ENCODE results near the gene TTC3.

The TTC3 gene

DNA sequence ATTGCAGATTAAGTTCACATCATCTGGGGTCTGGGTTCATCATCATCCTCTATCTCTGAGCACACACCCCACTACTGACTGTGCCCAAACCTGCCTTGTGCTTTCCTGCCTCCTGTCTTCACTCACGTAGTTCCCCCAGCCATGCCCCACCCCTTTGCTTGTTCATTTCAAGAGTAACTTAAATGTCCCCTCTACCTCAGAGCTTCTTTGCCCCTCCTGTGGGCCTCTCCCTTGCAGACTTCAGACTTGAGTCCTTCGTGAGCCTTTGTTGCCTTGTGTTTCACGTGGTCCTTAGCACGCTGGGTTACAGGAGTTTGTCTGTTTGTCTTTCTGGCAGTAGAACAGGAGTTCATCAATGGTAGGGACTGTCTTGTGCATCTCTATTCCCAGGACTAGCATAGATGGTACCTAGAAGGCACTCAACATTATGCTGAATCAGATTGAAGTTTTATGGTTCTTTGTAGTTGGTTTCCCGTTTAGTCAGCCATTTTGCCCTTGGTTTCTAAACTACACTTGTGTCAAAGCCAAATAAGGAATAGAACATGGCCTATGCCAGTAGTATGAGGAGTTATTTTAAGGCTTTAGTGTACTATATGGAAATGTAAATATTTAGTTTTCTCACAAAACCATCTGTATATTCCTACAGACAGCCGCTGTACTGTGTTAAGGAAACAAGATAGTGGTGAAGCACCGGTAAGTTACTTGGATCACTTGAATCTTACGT lies 86.2 kb downstream of the TTC3 start:
- DNase-seq = no peak

DNA sequence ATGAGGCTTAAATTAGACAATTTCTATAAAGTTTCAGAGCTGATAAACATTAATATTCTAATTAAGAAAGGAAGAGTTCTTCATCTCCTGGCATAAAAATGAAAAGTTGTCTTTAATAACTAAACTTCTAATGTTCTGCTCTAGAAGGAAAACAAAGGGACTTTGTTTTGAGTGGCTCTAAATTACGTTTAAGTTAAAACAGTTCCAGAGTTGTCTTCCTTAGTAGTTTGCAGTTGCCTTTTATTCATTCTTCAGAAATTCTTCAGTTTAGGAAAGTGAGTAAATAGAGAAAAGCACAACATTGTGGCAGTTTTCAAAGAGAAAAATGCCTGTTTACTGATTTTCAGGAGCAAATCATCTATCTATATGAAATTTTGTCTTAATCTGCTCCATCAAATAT lies 86.9 kb downstream of the TTC3 start:
- DNase-seq = no peak

DNA sequence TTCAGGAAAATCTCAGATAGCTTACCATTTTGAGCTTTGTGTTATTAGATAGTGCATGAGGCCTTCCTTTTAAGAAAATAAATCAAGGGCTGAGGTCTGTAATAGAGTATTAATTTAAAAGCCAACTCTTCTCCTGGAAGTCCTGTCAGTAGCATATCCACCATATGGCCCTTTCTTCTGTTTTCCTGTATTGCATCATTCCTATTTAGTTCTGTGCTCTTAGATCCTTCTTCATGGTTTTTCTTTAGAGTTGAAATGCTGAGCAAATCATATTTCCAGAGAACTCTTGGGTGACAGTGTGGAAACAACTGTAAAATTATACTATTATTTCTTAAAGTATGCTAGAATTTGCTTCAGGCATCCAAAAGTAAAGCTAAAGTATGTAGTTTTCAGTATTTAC lies 91.7 kb downstream of the TTC3 start:
- DNase-seq = no peak

DNA sequence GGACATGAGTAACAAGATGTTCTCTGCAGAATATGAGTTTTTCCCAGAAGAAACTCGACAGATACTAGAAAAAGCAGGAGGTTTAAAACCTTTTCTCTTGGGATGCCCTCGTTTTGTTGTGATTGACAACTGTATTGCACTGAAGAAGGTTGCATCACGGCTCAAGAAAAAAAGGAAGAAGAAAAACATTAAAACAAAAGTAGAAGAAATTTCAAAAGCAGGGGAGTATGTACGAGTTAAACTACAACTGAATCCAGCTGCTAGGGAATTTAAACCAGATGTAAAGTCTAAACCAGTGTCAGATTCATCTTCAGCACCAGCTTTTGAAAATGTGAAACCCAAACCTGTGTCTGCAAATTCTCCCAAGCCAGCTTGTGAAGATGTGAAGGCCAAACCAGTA lies 92.5 kb downstream of the TTC3 start:
- DNase-seq = no peak

DNA sequence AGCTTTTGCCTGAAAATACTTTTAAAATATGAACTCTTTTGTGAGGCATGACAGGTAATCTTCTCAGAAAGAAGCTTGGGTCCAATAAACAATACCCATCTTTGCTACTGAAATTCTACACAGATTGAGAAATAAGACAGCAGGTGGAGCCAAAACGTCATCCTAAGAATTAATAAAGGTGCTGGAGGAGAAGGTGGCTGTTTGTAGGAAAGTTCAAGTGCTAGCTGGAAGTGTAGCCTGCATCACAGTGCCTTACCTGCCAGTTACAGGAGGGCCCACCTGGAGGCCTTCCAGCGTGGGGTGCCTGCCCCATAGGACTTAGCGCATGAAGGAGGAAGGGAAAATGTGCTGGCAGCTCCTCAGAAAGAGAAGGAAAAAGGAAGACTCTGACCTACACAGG lies 93.7 kb downstream of the TTC3 start:
- no peak for DNase-seq

DNA sequence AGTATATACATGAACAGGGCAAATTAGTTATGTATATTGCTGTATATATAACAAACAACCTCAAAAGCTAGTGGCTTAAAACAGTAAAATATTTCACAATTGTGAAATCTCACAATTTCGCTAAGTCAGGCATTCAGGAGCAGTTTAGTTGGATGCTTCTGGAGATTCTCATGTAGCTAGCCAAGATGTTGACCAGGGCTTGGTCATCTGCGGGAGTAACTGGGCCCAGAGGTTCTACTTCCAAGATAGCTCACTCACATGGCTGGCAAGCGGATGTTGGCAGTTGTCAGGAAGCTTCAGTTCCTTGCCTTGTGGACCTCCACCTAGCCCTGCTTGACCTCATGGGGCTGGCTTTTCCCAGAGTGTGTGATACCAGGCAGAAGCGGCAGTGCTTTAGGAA lies 95.6 kb downstream of the TTC3 start:
- DNase-seq = no peak

DNA sequence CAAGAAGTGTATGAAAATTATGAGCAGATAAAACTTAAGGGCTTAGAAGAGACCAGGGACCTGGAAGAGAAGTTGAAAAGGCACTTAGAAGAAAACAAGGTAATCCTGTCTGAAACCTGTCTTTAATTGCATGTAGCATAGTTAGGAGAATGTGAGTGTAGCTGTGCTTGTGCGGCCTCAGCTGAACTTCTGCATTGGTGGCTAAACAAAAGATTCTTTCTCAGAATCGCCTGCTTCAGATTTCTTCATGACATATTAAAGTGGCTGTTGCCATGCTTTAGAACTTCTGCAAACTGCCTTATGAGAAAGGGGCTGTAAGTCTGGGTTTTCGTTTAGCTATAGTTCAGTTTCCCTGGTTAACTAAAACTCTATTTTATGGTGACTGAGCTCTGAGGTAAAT lies 99.6 kb downstream of the TTC3 start:
- DNase-seq = no peak

DNA sequence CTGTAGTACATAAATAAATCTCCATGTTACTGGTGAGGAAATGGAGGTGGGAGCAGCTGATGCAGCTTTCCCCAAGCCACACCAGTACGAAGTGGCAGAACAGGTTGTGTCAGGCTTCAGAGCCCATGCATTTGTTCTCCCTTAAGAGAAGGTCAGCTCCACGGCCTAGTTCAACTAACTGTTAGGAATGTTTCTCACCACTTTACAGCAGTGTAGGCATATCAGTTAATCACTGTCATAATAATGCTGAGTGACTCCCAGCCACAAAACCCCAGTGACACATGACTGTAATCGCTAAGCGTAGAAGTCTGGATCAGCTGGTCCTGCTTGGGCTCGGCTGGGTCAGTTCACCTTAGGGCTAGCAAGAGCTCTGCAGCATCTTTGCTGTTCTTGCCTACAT lies 103.7 kb downstream of the TTC3 start:
- no peak for DNase-seq

DNA sequence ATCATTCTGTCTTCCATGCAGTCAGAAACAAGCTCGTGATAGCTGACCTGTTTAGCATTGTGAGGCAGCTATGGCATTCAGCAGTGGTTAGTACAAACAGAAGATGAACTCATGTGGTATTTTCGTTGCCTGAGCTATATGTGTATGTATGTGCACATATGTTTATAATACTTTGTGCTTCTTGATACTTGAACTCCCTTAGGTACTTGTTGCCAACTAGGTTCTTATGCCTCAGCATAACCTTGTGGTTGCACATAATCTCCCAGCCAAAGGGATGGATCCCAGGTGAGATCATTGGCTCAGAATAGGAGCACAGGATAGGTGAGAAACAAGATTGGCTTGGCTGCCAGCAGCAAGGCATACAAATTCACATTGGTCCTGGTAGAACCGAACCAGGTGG lies 108.0 kb downstream of the TTC3 start:
- no peak for DNase-seq

DNA sequence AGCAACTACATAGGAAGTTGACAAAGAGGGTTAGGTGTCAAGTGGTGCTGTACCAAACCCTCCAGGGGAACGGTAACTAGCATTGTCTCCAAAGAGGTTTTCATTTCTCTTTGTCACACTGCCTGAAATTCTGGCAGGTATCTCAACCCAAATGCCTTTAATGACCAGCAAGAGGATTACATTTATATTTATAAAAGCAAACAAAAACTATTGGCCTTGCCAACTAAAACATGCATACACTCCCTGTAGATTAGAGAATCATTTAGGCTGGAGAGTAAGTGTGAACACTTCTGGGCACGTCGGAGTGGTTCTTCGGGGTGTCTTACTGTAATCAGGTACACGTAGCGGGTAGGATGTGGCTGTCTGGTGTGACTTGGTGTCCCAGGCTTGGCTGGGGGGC lies 109.2 kb downstream of the TTC3 start:
- DNase-seq = no peak

DNA sequence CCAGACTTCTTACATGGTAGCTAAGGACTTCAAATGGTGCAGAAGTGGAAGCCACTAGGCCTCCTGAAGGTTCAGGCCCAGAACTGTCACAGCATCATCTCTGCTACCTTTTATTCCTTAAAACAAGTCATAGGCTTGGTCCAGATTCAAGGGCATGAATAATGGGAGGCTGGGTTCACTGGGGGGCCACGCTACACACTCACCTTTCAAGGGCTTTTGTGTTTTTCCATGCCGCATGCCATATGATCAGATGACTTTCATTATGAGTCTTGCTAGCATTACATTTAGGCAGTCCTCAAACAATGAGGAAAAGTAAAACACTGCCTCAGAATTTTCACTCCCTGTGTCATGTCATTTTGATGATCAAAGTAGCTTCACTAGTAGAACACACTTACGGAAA lies 110.7 kb downstream of the TTC3 start:
- DNase-seq = no peak

DNA sequence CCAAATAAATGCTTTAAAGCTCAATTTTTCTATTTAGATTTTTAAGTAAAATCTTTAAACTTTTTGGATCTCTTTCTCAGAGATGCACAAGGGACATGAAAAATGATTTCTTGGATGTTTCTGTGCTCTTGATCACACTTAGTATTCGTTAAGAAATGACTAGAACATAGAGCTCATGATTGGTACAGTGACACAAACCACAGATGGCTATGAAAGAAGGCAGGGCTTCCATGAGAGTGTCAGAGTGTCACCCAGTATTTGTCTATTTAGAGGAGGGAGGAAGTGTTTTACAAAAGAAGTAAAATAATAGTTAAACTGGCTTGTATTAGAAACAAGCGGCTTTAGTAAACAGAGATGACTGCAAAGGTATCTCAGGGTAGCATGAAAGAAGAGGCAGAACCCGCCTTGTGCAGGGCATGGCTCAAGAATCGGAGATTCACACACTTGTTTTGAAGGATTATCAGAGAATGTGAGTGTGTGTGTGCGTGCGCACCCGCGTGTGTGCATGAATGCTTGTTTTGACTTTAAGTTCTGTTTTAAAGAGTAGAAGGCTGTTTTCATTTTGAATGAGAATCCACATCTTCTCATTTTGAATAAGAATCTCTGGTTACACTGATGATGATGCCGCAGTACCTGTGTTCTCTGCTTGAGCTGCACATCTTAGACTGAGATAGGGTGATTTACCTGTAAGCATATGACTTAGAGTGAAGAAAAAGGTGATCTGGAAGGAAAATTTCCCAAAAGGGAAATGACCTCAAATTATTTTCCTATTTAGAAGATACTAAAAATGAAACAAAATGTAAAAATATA lies 111.9 kb downstream of the TTC3 start:
- no peak for DNase-seq

DNA sequence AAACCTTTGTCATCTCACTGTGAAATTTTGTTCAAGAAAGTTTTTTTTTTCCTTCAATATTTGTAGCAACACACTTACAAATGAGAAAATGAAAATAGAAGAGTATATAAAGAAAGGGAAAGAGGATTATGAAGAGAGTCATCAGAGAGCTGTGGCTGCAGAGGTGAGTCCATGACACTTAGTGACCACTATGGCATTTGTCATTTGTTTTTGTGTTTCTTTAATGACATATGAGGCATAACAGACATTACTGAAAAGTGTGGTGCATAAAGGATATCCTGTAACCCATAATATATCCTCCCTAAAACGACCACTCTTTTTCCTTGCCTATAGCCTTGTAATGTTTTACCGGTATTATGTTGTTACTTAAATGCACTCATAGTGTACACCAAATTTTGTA lies 113.9 kb downstream of the TTC3 start:
- no peak for DNase-seq

DNA sequence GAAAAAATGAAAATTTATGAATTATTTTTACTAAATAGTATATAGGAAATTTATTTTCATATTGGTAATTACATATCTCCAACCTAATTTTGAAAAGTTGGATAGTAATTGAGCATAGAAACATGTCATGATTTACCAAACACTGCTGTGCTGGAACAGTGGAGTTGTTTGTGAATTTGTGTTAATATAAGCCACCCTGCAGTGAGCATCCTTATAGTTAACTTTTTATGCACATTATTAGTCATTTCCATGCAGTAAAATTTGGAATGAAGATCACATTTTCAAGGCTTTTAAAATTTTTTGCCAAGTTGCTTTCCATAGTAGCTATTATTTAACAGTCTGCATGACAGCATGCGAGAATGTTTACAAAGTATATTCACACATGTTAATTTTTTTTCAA lies 115.8 kb downstream of the TTC3 start:
- DNase-seq = no peak

DNA sequence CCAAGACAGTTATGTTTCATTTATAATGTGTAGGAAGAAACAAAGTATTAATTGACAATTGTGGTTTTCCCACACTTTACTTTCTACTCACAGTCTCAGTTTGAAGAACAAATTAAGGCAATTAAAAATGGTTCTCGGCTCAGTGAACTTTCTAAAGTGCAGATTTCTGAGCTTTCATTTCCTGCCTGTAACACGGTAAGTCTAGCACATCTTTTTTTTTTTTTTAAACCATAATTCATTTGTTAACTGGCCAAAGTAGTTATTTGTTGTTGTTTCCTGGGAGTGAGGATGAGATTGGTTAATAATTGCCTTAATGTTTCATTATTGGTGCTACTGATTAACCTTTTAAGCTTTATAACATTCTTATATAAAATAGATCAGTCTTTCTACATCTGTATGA lies 119.0 kb downstream of the TTC3 start:
- DNase-seq = no peak

DNA sequence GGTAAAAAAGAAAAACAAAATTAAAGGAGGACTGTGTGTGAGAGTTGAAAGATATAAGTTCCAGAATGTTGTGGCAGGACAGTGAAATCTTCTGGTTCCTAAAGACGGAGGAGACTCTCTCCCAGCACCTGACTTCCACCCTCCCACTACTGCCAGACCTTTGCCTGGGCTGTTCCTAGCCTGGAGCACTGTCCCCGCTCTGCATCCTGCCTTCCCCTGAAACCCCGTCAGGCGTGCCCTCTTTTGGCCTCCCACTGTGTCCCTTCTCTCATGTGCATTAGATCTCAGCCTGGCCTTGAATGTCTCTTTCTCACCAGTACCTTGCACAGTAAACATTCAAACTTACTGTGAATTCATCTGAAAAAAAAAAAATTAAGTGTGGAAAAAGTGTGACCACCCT lies 120.0 kb downstream of the TTC3 start:
- DNase-seq = no peak

DNA sequence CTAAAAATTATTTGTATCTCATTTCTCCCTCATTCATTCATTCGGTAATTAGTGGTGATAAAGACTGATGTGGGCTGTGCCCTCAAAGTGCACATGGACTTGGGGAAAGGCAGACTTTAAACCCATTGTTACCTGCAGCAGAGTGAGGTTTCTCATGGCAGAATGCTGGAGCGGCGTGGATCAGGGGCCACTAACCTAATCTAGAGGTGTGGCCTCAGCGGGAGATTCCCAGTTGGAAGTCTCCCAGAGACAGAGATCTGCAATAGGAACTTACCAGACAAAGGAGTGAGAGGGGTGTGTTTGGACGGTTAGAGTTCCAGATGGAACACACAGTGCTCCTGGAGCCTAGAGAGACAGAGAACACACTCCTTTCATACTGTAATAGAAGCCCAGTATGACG lies 120.6 kb downstream of the TTC3 start:
- no peak for DNase-seq

DNA sequence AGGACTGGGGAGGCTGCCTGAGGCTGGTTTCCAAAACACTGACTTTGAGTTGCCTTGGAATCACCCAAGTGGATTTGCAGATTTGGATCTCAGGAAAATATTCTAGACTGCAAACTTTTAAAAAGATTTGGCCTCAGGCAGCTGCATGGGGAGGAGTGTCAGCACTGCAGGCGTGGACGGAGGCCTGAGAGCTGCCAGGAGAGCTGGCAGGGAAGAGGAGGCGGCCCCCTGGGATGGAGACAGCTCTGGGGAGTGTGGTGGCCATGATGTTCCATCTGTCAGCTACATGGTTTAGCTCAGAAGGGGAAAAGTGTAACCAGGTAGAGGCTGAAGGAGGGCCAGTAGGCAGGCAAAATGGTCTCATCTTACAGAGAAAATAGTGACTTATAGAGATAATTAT lies 122.0 kb downstream of the TTC3 start:
- no peak for DNase-seq

DNA sequence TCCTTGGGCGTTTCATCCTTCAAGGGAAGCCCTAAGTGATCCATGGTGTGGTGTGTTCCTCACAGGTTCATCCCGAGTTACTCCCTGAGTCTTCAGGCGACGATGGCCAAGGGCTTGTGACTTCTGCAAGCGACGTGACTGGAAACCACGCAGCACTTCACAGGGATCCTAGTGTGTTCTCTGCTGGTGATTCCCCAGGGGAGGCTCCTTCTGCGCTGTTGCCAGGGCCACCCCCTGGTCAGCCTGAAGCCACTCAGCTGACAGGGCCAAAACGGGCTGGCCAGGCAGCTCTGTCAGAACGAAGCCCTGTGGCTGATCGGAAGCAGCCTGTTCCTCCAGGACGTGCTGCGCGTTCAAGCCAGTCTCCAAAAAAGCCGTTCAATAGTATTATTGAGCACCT lies 122.6 kb downstream of the TTC3 start:
- DNase-seq = no peak

DNA sequence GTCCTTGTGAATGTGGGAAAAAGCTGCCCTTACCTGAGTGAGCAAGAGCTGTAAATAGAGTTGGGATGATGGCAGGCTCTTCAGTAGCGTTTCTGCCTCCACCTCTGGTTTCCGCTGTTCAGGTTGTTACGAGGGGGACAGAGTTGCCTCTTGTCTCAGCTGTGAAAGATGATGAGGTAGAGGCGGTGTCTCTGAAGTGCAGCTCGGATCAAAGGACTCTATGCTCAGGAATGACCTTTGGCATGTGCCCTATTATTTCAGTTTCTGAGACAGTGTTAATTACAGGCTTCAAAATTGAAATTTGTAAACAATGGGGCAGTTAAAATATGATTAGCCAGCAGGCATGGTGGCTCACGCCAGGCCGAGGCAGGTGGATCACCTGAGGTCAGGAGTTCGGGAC lies 123.8 kb downstream of the TTC3 start:
- no peak for DNase-seq

DNA sequence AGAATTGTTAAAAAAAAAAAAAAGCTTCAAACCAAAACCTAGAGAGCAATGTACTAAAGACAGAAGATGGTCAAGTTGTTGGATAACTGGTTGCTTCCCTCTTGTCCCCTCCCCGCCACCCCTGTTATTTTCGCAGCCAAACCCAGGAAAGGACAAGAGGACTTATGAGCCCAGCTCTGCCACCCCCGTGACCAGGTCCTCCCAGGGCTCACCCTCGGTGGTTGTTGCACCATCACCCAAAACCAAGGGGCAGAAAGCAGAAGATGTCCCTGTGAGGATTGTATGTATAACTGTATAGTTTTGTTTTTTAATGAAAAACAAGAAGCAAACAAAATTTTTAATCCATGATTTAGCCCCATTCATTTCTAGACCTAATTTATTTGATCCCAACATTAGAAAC lies 124.7 kb downstream of the TTC3 start:
- no peak for DNase-seq

DNA sequence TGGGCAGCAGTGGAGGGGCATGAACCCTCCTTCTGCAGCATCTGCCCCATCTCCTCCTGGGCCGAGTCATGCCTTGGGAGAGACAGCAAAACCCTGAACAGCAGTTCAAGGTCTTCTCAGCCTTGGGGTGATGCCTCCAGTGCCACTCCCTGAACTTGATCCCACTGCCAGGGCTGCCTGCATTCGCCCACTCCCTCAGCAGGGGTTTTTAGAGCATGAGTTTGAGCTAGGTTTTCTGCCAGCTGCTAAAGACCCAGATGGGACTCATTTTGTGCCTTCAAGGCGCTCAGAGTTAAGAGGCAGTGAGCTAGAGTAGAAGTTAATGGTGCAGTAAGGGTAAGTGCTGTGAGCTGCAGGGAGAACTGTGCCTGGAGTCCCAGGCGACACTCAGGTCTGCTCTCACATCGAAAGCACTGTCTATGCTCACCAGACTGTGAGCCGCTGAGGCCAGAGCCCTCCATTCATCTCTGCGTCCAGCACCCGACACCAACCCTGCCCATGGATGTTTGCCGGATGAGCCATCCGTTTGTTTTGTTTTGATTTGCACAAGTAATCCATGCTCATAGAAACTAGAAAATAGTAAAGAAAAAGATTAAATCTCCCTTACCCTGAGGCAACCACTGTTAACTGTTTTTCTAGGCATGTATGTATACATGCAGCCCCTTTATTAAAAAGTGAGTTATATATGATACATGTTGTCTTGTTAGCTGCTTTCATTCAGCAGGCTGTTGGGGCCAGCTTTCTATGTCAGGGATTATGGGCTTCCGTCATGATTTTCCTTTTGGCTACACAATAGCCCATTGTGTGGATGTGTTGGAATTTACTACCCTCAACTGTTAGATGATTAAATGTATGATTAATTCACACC lies 126.2 kb downstream of the TTC3 start:
- no peak for DNase-seq

DNA sequence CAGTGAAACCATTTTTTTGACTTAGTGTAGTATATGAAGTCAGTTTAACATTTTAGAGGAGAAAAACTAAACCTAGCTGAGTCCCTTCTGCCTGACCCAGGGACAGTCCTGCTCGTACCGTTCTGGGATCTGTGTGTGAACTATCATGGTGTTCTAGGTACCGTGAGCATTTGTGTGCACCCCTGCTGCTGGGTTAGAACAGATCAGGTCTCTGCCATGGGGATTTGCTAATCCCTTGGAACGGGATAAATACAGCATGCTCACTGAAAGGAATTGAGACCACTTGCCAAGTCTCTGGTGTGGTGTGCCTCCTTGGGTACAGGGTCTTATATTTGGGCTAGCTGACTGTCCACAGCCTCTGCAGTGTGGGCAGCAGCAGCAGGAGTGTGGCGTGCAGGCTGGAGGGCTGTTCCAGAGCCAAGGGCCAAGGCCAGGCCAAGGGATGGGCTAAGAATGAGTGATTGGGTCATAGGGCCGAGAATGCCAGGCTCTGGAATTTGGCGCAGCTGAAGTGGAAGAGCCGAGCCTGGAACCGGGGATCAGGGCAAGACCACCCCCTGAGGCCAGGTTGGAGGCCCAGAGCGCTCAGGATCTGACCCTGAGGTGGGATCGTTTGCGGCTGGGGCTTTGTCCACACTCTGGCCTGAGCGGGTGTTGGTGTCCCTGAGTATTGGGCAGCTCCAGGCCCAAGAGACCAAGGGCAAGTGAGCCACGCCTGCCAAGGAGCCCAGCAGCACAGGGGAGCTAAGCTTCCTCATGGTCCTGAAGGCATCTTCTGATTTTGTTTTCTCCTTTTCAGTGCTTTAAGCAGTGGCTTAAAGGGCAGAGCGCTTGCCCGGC lies 127.8 kb downstream of the TTC3 start:
- no peak for DNase-seq

Data from activated CD4-positive, alpha-beta T cell treated with anti-CD3 and anti-CD28 coated beads for 1 hour (primary cell).